ENCODE data around the gene MAN2B2. TPM values are rescaled to one million over a fixed set of nuclear protein-coding genes. Genes with fewer than 3 reads are reported as not detected.

MAN2B2 gene
- total RNA-seq (10 to 100 TPM; 14.6 to 22.9 (median 17.4) TPM), polyA plus RNA-seq (10 to 100 TPM; 12.7 to 14.7 TPM)

- DNase-seq (peak; percentile 86 to 97 (median 92)), ATAC-seq (peak; percentile 96 to 98 (median 97)), FAIRE-seq (no peak)
- Histone ChIP-seq H3K4me1 (peaks cover 6 to 17% (median 12%) of the 10 kb centered on the region in 3 donors), H3K27ac (peak within 1 kb of the TSS in 2 of 4 donors; percentile 4 to 17), H3K27me3 (no peaks in the 10 kb centered on the region), H3K9me3 (no peaks in the 10 kb centered on the region), H3K4me3 (peak within 1 kb of the TSS; percentile 73 to 98 (median 94)), H3K36me3 (peaks cover 0 to 9% (median 6%) of the 10 kb centered on the region in 3 donors)
- TF ChIP-seq, protein P1, sequence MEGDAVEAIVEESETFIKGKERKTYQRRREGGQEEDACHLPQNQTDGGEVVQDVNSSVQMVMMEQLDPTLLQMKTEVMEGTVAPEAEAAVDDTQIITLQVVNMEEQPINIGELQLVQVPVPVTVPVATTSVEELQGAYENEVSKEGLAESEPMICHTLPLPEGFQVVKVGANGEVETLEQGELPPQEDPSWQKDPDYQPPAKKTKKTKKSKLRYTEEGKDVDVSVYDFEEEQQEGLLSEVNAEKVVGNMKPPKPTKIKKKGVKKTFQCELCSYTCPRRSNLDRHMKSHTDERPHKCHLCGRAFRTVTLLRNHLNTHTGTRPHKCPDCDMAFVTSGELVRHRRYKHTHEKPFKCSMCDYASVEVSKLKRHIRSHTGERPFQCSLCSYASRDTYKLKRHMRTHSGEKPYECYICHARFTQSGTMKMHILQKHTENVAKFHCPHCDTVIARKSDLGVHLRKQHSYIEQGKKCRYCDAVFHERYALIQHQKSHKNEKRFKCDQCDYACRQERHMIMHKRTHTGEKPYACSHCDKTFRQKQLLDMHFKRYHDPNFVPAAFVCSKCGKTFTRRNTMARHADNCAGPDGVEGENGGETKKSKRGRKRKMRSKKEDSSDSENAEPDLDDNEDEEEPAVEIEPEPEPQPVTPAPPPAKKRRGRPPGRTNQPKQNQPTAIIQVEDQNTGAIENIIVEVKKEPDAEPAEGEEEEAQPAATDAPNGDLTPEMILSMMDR (IDR thresholded peaks at IDR 0.05) = no peak
- intact Hi-C loops (cut with DNase I) = no loop called here
- WGBS, 2 donors = 0 to 1% methylated on average over 41 to 62 of the region's 62 CpGs
Observed at GRCh38 chr4:6574747-6575502, at the start of gene MAN2B2. Gene MAN2B2, plus strand, starts transcription at chr4:6575189. Its CDS starts 22 bp downstream, at chr4:6575211.

GRCh38 chr4:6525474-6525873 lies 49.5 kb upstream of the MAN2B2 start:
- TF ChIP-seq, protein P1 (IDR thresholded peaks at IDR 0.05) = no peak
- no peak for ATAC-seq
- Histone ChIP-seq H3K27me3 (no peaks in the 10 kb centered on the region), H3K27ac (no peak overlapping the region), H3K9me3 (no peaks in the 10 kb centered on the region), H3K4me1 (no peaks in the 10 kb centered on the region), H3K36me3 (no peaks in the 10 kb centered on the region), H3K4me3 (no peak overlapping the region)
- DNase-seq = no peak
- FAIRE-seq = no peak
- intact Hi-C loops (cut with DNase I) = no loop called here
- 60 to 76% methylated on average over 9 of the region's 9 CpGs for WGBS, 2 donors

- DNase-seq = no peak
- Histone ChIP-seq H3K4me1 (no peaks in the 10 kb centered on the region), H3K27ac (no peak overlapping the region), H3K4me3 (no peak overlapping the region), H3K27me3 (no peaks in the 10 kb centered on the region), H3K9me3 (no peaks in the 10 kb centered on the region), H3K36me3 (no peaks in the 10 kb centered on the region)
- intact Hi-C loops (cut with DNase I) = no loop called here
- TF ChIP-seq, protein P1 (IDR thresholded peaks at IDR 0.05) = no peak
- no peak for ATAC-seq
- 38 to 59% methylated on average over 5 of the region's 5 CpGs for WGBS, 2 donors
- FAIRE-seq = no peak
Observed at GRCh38 chr4:6526156-6526555, 48.8 kb upstream of the MAN2B2 start.

- DNase-seq (no peak), ATAC-seq (no peak), FAIRE-seq (no peak)
- Histone ChIP-seq H3K4me1 (no peaks in the 10 kb centered on the region), H3K27ac (no peak overlapping the region), H3K36me3 (no peaks in the 10 kb centered on the region), H3K4me3 (no peak overlapping the region), H3K9me3 (no peaks in the 10 kb centered on the region), H3K27me3 (no peaks in the 10 kb centered on the region)
- intact Hi-C loops (cut with DNase I) = no loop called here
- TF ChIP-seq, protein P1 (IDR thresholded peaks at IDR 0.05) = no peak
- WGBS, 2 donors = 40 to 43% methylated on average over 8 to 9 of the region's 9 CpGs
Observed at GRCh38 chr4:6526671-6527091, 48.3 kb upstream of the MAN2B2 start.

DNA sequence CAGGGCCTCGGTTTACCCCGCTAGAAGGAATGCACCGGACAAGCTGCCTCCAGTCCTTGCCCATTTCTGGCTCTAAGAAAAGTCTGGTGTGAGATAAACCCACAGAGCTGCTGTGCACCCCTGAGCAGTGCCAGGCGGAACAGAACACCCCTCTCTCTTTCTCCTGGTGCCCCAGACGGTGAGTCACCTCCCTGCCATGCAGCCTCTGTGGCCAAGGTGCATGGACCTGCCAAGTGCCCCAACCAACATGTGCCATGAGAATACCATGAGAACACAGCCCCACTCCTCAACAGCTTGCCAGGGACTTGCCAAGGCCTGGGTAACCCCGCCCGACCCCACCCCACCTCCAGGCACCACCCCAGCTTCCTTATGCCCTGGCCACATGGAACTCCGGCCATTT lies 47.7 kb upstream of the MAN2B2 start:
- Histone ChIP-seq H3K27me3 (no peaks in the 10 kb centered on the region), H3K4me1 (no peaks in the 10 kb centered on the region), H3K9me3 (no peaks in the 10 kb centered on the region), H3K27ac (no peak overlapping the region), H3K4me3 (no peak overlapping the region), H3K36me3 (no peaks in the 10 kb centered on the region)
- FAIRE-seq = no peak
- intact Hi-C loops (cut with DNase I) = no loop called here
- WGBS, 2 donors = 67 to 77% methylated on average over 8 of the region's 8 CpGs
- TF ChIP-seq, protein P1 (IDR thresholded peaks at IDR 0.05) = no peak
- no peak for ATAC-seq
- no peak for DNase-seq
